Activated CD8-positive, alpha-beta memory T cell treated with anti-CD3 and anti-CD28 coated beads for 36 hours (primary cell): ENCODE measurements around the gene NAV2. TPM values are rescaled to one million over a fixed set of nuclear protein-coding genes. Genes with fewer than 3 reads are reported as not detected.

Experiments used
- CTCF ChIA-PET: fragments of 350-600 bp; sonication (Branson Sonifier 250); formaldehyde crosslinking; loops from one replicate; lab custom pipeline; 2021; ENCODE audit warnings: antibody characterized with exemption; lab: Charles Lee
- POLR2A ChIA-PET: fragments of 350-600 bp; sonication (Branson Sonifier 250); formaldehyde crosslinking; loops from one replicate; lab custom pipeline; 2021; ENCODE audit warnings: antibody characterized with exemption; lab: Charles Lee
- total RNA-seq, 2 experiments: library from RNA; stranded (reverse); gene quantifications; one replicate each; pipeline ENCODE4 v1.2.3, GENCODE V29; 2021

Gene NAV2
- total RNA-seq, 2 experiments from 2014 or later, result 0.23 to 0.25 TPM

DNA sequence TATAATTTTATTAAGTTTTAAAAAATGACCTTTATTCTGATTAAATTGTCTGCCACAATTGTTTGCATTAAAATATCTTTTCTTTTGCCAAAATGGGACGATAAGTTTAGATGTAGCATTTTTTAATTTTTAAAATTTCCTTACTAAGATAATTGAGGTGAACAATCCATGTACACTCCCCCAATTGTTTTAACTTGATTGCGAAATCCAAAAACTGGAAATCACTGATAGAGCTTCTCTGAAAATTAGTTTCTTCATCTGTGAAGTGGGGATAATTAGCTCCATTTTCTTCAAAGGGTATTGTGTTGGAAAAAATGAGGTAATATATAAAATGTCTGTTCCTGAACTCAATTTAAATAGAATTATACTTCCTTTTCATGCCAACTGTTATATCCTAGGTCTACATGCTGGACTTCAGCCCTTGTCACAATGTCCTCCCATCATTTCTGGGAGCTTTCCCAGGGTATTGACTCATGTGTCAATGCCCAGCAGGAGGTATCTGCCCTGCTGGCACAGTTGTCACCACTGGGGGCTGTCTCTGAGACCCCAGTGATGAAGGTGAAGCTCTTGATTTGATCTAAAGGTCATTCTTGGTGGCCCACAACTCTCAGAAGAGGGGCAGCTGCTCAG lies 28.7 kb upstream of the NAV2 start:
- ChIA-PET POLR2A (no interaction called here), CTCF (no interaction called here)

DNA sequence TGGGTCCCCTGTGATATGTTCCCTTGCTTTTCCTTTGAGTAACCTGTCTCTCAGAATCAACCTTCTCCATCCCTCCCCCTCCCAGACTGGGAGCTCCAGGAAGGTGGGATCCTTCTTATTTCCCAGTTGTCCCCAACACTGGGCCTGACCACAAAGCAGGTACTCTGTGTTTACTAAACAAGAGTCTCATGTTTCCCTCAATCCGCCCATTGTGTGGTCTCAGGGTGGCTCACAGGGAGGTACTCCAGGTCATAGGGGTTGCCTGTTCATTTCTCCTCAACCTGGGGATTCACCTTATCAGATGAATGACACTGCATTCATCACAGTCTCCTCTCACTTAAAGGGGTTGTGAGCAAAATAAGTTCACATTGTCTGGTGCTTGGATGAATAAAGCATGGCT lies 26.4 kb upstream of the NAV2 start:
- POLR2A ChIA-PET, result no interaction called here
- CTCF ChIA-PET, result no interaction called here

DNA sequence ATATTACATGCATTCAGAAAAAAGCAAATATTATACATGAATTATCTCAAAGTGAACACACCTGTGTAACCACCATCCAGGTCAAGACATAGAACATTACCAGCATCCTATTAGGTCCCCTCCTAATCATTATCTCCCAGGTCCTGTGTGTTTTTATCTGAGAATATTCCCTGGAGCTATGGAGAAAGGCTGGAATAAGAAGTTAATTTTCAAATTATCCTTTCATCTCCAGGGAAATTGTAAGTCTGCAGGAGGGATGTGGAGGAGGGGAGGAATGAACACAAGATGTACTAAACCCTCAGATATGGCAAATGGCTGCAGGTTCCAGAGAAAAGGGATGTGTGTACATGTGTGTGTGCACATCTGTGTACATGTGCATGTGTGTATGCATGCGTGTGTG lies 25.2 kb upstream of the NAV2 start:
- ChIA-PET CTCF (no interaction called here), POLR2A (no interaction called here)

DNA sequence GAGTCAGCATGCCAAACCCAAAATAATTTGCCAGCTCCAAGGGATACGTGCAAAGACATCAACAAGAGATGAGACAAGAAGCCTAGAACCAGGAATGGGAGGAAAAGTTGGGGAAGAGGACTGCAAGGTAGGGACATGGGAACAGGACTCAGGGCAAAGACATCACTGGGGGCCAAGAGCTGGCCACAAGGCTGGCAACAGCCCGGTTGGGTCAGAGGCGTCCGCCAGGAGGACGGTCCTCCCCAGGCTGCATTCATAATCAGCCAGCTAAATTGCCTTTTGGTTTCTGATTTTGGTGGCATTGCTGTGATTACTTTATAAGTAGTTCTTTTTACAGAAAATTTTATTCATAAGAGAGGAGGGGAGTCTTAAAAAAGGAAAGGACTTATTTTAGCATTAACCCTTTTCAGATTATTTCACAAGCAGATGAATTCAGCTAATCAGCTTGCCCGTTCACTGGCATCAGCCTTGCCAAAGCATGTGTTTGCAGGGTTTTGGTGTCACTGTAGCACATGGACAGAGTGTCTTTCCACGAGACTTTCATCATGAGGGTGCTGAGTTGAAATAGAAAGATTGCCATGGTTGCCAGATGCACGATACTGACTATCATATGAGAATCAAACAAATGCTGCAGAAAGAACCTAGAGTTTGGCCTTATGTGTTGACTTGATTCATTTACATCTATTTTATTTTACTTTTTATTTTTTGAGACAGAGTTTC lies 23.2 kb upstream of the NAV2 start:
- ChIA-PET CTCF (no interaction called here), POLR2A (no interaction called here)

DNA sequence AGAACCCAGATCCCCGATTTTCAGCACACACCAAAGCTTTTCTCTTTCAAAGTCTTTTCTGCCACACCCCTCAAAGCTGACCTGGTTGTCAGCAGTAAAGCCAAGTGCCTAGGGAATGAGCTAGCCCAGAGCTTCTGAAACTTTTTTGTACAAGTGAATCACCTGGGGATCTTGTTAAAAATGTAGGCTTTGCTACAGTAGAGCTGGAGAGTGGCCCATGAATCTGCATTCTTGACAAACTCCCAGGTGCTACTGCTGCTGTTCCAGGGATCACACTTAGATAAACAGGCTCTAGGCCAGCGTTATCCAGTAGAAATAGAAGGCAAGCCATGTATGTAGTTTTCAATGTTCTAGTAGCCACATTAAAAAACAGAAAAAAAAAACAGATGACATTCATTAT lies 21.8 kb upstream of the NAV2 start:
- CTCF ChIA-PET, result no interaction called here
- POLR2A ChIA-PET, result no interaction called here

DNA sequence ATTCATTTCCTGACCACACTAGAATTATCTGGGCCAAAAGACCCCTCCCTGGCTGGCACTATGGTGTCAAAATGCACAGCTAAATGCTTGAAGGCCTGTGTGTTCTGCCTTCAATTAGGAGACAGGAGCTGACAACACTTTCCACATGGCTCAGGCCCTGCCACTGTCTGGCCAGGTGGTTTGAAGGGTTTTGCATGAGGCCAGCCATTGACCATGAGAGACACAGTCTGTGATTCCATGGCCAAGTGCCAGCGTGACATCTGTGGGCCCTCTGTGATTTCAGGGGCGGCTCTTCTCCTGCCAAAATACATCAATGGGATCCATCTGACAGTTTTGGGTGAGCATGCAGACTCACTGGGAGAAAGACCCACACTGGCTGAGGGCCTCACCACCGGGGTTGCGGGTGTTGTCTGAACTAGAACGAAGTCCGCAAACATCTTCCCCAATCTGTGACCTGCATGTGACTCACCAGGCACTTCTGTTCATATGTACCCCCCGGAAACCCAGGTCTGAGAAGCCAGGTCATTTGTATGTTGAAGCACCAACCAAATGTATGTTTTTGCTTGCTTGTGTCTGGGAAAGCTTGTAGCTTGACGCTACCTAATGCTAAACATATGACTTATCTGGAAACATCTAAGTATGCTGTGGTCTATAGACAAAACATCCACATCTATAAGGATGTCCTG lies 20.7 kb upstream of the NAV2 start:
- ChIA-PET CTCF (no interaction called here), POLR2A (no interaction called here)

DNA sequence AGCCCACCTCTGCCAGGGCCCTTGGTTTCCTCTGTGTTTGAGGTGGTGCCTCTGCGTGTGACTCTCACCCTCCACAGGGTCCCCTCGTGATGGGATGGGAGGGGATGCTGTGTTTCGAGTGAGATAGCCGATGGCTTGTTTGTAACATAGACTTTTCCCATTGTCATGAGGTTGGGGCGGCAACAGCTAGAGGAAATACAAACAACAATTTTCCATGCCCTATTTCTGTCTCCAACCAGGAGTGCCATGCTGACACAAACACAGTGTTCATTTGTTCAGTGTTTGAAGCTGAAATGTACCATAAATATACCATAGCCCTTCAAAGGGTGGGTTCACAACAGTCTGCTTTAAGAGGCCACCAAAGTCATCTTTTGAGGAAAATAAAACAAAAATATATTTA lies 19.5 kb upstream of the NAV2 start:
- POLR2A ChIA-PET, result no interaction called here

DNA sequence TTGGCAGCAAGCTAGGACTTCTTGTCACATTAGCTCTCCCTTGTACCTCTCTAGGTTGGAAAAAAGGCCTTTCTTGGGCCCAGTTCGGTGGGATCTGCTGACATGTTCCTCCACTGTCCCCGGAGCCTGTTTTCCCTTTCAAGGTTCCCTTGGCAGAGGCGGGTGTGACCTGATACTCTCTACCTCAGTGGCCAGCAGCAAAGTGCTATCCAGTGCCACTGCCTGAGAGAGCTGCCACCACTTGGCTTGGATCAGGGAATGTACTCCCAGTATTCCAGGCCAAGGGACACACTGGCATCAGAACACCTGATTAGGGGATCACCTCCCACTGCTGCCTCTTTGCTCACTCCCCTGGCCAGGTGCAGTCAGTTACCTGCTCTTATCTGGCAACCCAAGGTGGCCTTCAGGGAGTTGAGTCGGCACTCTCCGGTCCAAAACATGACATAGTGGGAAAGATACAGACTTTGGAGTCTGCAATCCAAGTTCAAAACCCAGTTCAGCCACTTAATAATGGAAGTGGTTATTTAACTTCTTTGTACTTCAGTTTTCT lies 17.8 kb upstream of the NAV2 start:
- ChIA-PET CTCF (no interaction called here), POLR2A (no interaction called here)

More for the DNA sequence above, 19.5 kb upstream of the NAV2 start:
- CTCF ChIA-PET, result no interaction called here

DNA sequence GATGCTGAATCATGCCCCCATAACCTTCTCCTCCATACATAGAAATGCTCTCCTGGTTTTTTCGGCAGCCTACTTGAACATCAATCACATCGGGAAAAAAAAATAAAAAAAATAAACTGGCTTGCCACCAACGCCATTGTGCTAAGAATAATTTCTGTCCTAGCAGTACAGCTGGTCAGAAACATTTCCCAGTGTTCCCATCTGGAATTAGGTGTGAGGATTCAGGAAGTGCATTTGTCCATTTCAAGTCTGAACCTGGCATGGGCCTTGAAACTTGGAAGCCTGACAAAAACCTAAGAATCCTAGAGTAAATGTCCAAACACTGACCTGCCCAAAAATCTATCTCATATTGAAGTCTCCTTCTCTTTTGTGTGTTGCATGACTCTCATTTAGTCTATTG lies 16.6 kb upstream of the NAV2 start:
- POLR2A ChIA-PET, result no interaction called here

DNA sequence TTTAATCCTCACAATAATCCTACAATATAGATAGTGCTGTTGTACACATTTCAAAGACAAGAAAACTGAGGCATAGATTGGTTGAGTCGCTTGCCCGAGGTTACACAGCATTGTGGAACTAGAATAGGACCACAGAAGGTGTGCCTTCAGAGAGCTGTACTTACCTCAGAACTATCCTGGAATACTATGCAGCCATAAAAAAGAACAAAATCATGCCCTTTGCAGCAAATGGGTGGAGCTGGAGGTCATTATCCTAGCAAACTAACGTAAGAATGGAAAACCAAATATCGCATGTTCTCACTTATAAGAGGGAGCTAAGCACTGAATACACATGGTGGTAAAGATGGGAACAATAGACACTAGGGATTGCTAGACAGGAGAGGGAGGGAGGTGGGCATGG lies 15.7 kb upstream of the NAV2 start:
- ChIA-PET CTCF (no interaction called here), POLR2A (no interaction called here)

More for the DNA sequence above, 16.6 kb upstream of the NAV2 start:
- CTCF ChIA-PET, result no interaction called here

DNA sequence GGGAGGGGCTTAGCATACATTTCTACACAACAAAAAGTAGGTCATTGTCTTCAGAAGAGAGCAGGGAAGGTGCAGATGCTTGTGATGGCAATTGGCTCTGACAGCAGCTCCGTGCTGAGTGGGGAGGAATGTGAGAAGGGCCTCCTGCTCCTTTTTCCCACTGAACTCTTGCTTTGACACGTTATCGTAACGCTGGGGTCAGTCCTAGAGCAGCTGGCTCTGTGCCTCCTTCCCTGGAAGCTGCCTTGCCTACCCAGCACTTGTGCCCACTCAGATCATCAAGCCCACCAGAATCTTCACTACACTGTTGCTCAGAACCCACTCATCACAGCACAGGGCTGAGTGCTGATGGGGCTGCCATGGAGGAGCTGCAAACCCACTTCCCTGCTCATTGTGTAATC lies 14.9 kb upstream of the NAV2 start:
- ChIA-PET POLR2A (interaction anchor here (0.5 kb wide), 1 partner anchor 1118 kb away, joined by 6 read pairs; no protein-coding TSS in a partner anchor), CTCF (no interaction called here)

DNA sequence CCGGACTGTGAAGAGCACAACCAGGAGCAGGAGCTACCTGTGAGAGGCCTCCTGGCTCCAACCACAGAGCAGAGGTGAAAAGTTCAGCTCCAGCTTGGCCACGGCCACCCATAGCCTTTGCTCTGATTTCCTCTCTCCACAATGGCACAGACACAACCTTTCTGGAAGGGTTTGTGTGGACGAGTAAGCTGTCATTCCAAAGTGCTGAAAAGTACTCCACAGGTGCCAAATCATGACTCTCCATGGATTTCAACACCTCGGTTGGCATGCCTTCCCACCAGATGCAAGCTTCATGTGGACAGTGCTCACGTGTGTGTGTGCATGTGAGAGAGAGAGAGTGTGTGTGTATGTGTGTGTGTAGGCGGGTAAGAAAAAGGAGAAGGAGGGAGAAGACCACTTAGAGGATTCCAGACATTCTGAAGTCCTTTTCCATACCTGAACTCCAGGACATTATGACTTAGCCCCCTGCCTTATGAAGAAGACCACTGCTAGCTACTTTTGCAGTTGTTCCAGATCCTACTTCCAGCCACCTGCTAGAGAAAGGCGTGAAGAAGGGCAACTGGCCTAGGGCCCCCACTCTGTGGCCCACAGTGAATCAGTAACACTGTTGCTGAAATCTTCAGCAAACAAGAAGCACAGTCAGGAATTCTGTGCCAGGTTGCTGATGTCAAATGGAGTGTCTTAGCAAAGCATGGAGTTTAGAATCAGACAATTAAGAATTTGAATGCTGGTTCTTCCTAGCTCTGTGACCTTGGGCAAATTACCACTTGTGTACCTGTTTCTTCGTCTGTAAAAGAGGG lies 13.9 kb upstream of the NAV2 start:
- CTCF ChIA-PET, result no interaction called here
- POLR2A ChIA-PET, result interaction anchor here (0.5 kb wide), 1 partner anchor 1119 kb away, joined by 6 read pairs; no protein-coding TSS in a partner anchor

DNA sequence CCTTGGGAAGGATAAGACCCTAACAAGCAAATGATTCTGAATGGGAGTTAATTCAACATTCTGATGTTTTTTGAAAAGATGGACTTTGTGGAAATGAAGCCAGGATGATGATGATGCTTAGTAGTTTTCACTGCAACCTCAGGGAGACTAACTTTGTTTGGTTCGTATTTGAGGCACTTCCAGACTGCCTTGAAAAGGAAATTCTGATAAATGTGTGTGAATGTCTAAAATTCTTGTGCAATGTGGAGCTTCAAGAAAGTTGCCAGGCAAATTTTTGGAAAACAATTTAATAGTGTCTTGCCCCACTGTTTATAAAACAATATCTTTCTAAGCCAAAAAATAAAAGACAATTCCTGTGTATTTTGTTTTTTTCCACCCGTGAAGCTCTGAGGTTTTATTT lies 11.2 kb upstream of the NAV2 start:
- CTCF ChIA-PET, result no interaction called here
- POLR2A ChIA-PET, result no interaction called here

DNA sequence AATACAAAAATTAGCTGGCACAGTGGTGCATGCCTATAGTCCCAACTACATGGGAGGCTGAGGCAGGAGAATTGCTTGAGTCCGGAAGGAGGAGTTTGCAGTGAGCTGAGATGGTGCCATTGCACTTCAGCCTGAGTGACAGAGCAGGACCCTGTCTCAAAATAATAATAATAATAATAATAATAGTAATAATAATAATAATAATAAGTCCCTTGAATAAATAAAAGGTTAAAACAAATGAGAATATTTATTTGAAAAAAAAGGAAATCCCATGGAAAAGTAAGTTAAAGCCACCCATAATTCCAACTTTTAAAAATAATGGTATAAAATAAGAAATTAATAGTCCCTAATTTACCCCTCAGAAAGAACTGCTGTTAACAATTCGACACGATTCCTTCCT lies 10.0 kb upstream of the NAV2 start:
- ChIA-PET POLR2A (no interaction called here), CTCF (no interaction called here)

DNA sequence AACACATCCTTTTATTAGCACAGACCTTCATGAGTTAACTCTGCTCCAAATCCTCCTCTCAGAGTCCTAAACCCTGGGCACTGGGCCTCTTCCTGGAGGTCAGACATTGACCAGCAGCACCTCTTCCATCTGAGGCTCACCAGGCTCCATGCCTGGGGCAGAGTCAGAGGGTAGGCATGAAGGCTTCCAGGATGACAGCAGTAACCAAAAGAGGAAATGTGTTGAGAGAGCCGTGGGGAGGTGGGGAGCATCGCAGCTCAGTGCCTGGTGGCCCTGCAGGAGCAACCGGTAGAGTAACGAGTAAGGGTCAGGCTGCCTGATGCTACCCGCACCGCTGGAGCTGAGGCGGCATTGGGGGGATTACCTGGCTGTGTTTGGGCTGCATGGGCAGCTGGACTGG lies 9.4 kb upstream of the NAV2 start:
- ChIA-PET POLR2A (no interaction called here), CTCF (interaction anchor here (0.6 kb wide), 1 partner anchor 154 kb away, joined by 3 read pairs; no protein-coding TSS in a partner anchor)

DNA sequence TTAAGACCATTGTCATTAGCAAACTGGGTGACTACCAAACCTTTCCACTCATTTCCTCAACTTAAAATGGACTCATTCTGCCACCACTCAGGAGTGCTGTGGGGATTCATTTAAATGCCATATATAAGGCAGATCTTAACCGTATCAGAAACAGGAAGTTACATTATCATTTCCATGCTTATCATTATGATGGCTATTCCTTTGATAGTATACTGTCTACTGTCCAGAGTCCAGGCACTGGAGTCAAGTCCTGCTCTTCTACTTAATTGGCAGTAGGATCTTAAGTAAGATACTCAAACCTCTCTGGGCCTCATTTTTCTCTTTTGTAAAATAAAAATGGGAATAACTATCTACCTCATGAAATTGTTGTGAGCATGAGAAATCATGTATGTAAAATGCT lies 8.4 kb upstream of the NAV2 start:
- ChIA-PET CTCF (no interaction called here), POLR2A (no interaction called here)

DNA sequence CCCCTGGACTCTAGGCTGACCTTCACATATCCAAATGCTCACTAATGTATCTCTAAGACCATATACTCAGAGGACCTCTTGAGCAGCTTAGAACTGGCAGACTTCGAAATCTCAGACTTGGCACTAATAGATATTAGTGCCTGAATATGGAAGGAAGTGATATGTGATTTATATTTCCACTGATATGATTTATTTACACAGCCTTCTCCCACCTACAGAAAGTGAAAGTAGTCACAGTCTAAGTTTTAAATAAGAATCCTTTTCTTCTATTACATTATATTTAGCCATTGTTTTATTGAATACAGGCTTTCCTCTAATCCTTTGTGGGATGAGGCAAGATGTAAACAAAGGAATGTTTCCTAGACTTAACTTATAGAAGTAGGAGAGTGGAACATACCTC lies 6.7 kb upstream of the NAV2 start:
- ChIA-PET POLR2A (no interaction called here), CTCF (no interaction called here)

DNA sequence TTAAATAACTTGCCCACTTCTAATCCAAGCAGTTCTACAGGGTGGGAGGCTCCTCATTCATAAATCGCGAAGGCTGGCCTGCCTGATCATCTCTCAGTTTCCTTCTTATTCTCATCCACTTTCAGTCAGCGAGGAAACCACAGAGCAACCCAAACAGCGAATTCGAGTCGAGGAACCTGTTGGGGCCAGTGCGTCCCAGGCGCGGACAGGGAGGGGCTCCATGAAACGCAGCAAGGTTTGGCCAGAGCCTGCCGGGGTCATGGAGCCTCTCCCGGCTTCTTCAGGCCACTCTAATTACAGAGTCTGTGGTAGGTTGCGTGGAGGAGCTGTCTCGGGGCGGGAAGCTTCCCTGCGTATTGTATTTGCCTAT lies 741 bp upstream of the NAV2 start:
- ChIA-PET CTCF (no interaction called here), POLR2A (interaction anchor here (0.6 to 1.0 kb wide), 2 partner anchors 12 to 293 kb away, joined by 4 to 6 read pairs; no protein-coding TSS in a partner anchor)

DNA sequence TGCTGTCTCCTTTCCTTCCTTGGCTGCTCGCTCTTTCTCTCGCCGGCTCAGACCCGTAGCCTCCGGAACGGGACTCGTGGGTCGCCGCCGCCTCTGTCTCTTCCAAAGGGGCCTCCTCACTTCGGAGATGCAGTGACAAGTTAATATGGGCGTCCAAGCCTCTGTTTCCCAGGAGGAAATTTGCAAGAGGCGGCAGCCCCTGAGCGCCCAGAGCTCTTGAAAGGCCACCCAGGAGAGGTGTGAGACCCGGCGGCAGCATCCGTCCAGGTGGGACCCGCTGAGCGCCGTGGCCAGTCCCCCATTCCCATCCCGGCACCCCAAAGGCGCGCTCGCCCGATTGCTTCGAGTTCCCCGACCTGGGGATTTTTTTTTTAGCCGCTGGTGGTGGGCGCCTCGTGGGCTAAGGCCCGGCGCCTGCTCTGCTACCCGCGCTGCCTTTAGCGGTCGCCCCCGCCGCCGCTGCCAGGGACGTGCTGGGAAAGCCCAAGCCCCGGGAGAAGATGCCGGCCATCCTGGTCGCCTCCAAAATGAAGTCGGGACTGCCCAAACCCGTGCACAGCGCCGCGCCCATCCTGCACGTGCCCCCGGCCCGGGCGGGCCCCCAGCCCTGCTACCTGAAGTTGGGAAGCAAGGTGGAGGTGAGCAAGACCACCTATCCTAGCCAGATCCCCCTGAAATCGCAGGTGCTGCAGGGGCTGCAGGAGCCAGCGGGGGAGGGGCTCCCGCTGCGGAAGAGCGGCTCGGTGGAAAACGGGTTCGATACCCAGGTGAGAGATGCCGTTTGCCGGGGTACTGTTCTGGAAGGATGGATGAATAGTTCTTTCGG lies 772 bp downstream of the NAV2 start:
- CTCF ChIA-PET, result no interaction called here
- POLR2A ChIA-PET, result no interaction called here
